Measurements from ENCODE around the gene SMAD3.

- TF ChIP-seq ZNF274 (IDR thresholded peaks at IDR 0.05; ENCODE audit: low read depth, low read length), result no peak
- TF ChIP-seq SUZ12 (IDR thresholded peaks at IDR 0.05; ENCODE audit: extremely low read depth, insufficient read depth, insufficient read length), result no peak
These were observed 45.4 kb upstream of the SMAD3 start for GRCh38 chr15:67019884-67020520.
